GM21576 (cell line): ENCODE results near the gene CDKL5.

Experiments used
- ATAC-seq: cut with Tn5 transposase; IDR thresholded peaks from one replicate; pipeline ENCODE4 v1.9.1; 2021; ENCODE audit warnings: mild to moderate bottlenecking, moderate library complexity; ENCODE audit not compliant: unreplicated experiment

CDKL5 gene

DNA sequence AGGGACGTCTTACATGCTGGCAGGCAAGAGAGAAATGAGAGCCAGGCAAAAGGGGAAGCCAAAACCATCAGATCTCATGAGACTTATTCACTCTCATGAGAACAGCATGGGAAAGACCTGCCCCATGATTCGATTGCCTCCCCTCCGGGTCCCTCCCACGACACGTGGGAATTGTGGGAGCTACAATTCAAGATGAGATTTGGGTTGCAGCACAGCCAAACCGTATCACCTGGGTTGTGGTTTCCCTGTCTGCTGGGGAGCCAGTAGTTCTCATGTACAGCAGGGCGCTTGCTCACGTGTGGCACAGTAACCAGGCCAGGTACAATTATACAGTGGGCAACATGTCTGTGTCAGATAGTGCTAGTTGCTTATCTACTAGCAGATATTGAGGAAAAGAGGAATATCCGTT lies 257.6 kb downstream of the CDKL5 start:
- no peak for ATAC-seq

DNA sequence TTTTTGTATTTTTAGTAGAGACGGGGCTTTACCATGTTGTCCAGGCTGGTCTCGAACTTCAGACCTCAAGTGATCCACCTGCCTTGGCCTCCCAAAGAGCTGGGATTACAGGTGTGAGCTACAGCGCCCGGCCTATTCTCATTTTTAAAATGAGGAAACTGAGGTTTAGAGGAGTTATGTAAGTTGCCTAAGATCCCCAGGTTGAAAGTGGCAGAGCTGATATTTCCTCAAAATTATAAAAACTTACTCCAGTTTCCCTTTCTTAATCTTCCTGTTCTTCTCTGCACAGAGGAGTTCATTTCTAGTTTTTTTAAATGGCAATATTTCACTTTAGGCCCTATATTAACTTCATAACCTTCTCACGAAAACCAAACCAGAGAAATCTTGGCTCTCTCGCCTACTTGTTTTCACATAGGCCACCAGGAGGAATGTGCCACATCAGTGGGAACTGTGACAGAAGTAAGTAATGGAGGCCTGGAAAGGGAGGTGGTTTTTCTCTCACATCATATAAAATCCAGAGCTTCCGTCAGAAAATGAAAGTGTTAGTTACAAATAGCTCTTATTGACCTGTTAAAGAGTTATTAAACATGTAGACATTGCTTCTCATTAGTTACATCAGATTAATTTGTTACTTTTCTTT lies 262.6 kb downstream of the CDKL5 start:
- ATAC-seq: no peak

DNA sequence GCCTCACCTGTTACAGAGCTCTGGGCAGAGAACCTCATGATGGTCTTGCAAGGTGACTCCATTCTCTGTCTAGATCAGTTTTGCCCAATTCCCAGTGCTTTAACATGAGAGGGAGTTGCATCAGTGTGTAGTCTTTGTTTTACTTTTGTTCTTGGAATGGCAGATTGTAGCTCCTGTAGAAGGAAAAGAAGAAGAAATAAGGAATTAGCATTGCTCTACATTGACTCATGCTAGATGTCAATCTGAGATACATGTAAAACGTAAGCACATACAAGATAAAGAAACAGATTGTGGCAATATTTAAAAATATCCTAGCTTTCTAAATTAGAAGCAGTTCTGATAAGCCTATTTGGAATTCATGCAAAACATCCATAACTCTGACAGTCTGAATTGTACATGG lies 266.0 kb downstream of the CDKL5 start:
- ATAC-seq: no peak

DNA sequence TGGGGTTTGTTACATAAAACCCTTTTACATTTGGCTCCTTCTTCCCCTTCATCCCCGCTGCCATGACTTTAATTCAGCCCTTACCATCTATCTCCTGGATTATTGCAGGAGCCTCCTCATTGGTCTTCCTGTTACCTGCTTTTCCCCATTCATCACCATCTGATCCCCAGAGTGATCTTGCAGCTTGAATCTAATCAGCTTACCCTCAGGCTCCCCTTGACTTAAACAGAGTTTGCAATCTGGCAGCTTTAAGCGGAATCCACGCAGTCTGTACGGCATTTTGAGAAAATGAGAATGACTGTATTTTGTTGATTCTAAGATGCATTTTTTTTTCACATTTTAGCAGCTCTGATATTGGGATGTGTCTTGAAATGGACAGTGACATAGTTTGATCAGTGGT lies 267.1 kb downstream of the CDKL5 start:
- ATAC-seq: no peak

DNA sequence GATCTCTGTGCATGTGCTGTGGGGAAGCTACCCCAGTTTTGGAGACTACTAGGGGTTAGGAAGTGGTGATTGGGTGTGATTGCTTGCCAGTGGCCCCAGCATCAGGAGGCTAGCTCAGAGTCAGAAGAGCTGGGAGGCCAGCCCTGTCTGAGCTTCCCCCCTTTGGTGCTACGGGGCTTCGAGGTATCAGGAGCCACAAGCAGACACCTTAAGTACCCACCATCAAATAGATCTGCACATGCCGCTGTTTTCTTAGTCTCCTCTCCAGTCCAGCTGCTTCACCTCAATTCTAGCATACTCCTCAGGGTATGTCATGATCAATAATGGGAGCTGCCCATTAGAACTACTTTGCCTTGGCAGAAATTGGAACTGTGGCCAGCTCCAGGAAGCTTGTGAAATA lies 271.2 kb downstream of the CDKL5 start:
- ATAC-seq: no peak

DNA sequence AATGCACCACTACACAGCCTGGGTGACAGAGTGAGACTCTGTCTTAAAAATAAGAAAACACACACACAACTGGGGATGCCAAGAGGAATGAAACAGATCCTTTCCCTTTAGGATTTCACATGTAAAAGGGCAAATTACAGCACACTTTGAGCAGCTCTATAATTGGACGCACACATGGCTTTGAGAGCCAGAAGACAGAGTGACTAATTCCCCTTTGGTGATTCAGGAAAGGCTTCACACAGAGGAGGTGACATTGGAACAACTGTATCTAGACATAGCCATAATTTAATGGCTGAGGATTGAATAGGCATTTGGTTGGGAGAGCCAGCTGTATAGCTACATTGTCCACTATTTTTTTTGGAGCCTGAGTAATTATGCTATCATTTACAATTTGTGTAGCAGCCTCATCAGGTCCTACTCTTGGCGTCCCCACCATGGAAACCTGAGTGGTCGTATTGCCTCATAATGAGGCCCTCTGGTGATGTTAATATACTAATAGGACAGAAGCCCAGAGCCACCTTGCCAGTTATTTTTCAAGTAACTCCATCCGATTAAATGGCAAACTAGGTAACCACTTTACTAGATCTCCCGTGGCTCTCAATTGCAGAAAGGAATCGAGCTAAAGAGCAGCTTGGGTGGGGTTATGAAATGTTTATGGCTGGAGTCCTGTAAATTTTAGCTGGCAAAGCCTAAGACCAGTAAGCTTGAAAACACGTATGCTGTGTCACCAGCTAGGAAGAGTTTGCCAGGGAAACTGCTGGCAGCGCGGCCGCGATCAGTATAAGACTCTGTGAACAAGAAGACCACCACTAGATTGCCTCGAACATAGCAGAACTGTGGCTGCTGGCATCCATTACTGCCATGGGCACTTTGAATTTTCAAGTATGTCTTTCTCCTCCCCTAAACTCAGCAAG lies 273.6 kb downstream of the CDKL5 start:
- ATAC-seq: no peak

DNA sequence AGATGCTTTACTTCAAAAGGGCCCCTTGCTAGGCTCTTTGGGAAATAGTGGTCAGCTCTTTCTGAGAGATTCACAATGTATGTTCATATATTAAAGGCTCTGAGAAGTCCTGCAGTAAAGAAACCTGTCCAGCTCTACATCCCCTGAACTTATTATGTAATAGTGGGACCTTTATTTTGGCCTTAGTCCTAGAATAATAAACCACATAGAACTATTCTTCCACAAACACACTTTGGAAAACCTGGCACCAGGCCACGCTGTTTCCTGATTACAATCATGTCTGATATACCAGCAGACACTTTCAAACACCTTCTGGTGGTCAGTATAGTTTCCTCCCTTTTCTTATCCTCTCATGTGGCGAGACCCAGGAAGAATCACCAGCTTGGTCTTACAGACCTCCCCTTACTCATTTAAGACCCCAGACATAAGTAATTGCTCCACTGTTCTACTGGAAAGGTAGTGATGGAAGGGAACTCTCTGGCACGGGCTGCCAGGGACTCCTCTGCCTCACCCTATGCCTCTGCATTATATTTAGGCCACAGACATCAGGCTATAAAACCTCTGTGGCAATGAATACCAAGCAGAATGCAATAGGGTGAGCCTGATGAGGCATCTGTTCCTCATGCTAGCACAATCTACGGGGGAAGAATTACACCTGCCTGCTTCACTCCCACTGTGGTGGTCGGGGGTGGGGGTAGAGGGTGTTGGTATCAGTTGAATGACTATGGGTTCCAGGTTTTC lies 276.4 kb downstream of the CDKL5 start:
- ATAC-seq: no peak

DNA sequence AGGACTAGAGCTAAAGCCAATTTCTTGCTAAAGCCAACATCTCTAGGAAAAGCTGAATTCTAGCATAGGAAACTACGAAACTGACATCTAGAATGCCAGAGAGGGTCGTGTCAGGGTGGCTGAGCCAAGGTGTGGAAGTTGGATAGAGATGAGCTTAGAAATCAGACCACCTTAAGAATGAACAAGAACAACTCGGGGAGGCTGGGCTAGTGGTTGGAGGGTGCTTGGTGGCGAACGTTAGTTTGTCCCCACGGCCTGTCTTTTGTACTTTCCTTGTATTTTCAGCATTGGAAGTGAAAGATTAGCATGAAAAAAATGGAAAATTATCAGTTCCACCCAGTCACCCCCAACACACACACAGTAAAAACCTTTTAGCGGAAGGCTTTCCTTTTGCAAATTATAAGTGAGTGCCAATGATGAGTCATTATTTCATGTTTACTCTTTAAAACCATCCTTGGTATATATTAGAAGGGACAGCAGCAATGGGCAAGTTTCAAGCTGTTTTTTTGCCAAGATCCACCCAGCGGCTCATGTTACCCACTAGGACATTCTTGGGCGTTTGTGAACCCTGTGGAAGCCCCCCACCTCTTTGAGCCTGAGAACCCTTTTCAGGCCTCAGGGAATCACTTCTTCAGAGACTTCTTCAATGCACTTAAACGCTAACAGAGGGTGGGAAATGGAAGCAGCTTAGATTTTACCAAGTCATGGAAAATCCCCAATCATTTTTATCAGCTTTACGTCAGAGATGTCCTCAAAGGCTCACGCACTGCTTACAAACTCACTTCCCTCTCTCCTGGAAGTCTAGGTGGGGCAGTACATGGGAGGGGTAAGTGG lies 277.2 kb downstream of the CDKL5 start:
- ATAC-seq: no peak
